NB4 (cell line): ENCODE data around the gene SLFN5.

Experiments used
- CTCF ChIP-seq: IDR thresholded peaks from one replicate; pipeline ENCODE4 v1.5.1; 2012; ENCODE audit warnings: low read depth, low read length
- POLR2A ChIP-seq: IDR thresholded peaks from 2 replicates; pipeline ENCODE4 v1.6.1; 2011; ENCODE audit warnings: mild to moderate bottlenecking; ENCODE audit not compliant: insufficient read length; ENCODE audit errors: extremely low read depth
- TF ChIP-seq, protein P1 (sequence below): IDR thresholded peaks from 2 replicates; pipeline ENCODE4 v1.6.1; 2011; ENCODE audit warnings: low read depth, low read length

GRCh38 chr17:35224436-35224835 lies 18.4 kb upstream of the SLFN5 start:
- TF ChIP-seq CTCF, result no peak
- TF ChIP-seq POLR2A, result no peak
- TF ChIP-seq, protein P1, sequence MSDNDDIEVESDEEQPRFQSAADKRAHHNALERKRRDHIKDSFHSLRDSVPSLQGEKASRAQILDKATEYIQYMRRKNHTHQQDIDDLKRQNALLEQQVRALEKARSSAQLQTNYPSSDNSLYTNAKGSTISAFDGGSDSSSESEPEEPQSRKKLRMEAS, result no peak
